ENCODE data around the gene EPHB2. TPM values are rescaled to one million over a fixed set of nuclear protein-coding genes. Genes with fewer than 3 reads are reported as not detected.
A peak's percentile ranks its signal among the peaks of the same experiment; 100 is the strongest.

Gene EPHB2
- total and polyA plus RNA-seq, 2 of the 8 experiments (the other 6 are each of a cell fraction or from before 2014, with no cell fraction given): 15.8 to 17.2 TPM

DNA sequence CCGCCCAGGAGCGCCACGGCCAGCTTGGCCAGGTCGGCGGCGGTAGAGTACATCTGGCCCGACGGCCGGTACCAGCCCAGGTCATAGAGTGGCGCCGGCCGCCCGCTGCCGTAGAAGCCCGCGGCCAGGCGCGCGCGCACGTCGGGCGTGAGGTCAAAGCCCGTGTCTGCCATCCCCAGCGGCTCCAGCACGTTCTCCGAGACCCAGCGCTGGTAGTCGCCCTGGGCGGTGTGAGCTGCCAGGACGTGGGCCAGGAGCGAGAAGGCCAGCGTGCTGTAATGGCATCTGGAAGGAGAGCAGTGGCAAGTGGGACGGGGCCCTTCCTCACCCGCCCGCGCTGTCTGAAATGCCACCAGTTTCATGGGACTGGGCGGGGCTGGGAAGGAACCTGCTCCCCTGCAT lies 243.1 kb downstream of the EPHB2 start:
- Histone ChIP-seq H3K18ac (ENCODE audit: extremely low read depth, low read length) (no peak overlapping the region), H4K91ac (replicated peaks; ENCODE audit: insufficient read length, low read length) (no peak overlapping the region), H3K23me2 (ENCODE audit: low read depth, low read length) (peaks cover 2% of the 10 kb centered on the region; the same call in 1 of the 2 replicates), H2BK15ac (ENCODE audit: low read length) (no peak overlapping the region), H3K27ac (ENCODE audit: low read depth, low read length) (no peak overlapping the region), H2BK12ac (ENCODE audit: low read depth, low read length) (no peak overlapping the region), H3K36me3 (ENCODE audit: control insufficient read depth in 2 of 4, insufficient read depth in 4 of 4, low read length in 3 of 4) (no peaks in the 10 kb centered on the region), H3K14ac (ENCODE audit: insufficient read length) (no peak overlapping the region), H3K4me3 (ENCODE audit: extremely low read depth in 1 of 4, insufficient read depth in 2 of 4, low read depth in 3 of 4, low read length in 4 of 4) (peak overlapping the region in 2 of 4 experiments; percentile 18 to 28; a peak in 3 of 8 replicates), H4K8ac (ENCODE audit: extremely low read depth, insufficient read depth, low read length) (no peak overlapping the region), H3K56ac (replicated peaks; ENCODE audit: insufficient read length, low read depth, low read length) (no peak overlapping the region), H3K23ac (ENCODE audit: insufficient read length) (no peak overlapping the region), H3K79me2 (ENCODE audit: control insufficient read depth in 1 of 2, insufficient read depth in 2 of 2, low read length in 2 of 2) (no peaks in the 10 kb centered on the region), H3K4ac (replicated peaks; ENCODE audit: insufficient read length, low read depth, low read length) (no peak overlapping the region), H2AFZ (ENCODE audit: low read length) (no peak overlapping the region), H2BK120ac (replicated peaks; ENCODE audit: low read depth, low read length) (no peak overlapping the region), H4K5ac (ENCODE audit: insufficient read length, low read depth, low read length) (no peak overlapping the region), H3K4me1 (replicated peaks in 1 of 4; ENCODE audit: control insufficient read depth in 3 of 4, insufficient read depth in 4 of 4, low read length in 3 of 4) (no peaks in the 10 kb centered on the region), H2BK20ac (ENCODE audit: low read length) (no peak overlapping the region), H3K9me3 (ENCODE audit: insufficient read depth in 2 of 2, low read depth in 1 of 2, low read length in 1 of 2) (no peaks in the 10 kb centered on the region), H3K9ac (replicated peaks in 1 of 4; ENCODE audit: extremely low read depth in 1 of 4, low read depth in 3 of 4, low read length in 3 of 4) (no peak overlapping the region), H2AK5ac (ENCODE audit: low read depth, low read length) (no peak overlapping the region), H2BK5ac (ENCODE audit: low read depth, low read length) (no peak overlapping the region), H3K4me2 (ENCODE audit: insufficient read depth in 1 of 2, low read depth in 2 of 2, low read length in 2 of 2) (peak overlapping the region in 1 of 2 experiments; percentile 54; a peak in 3 of 4 replicates), H3K27me3 (replicated peaks in 1 of 4; ENCODE audit: control insufficient read depth in 3 of 4, extremely low read depth in 1 of 4, insufficient read depth in 3 of 4, low read length in 3 of 4) (peaks cover 0 to 15% (median 6%) of the 10 kb centered on the region in 4 experiments; a peak in 4 of 7 replicates), H4K20me1 (replicated peaks in 1 of 2; ENCODE audit: control insufficient read depth in 1 of 2, insufficient read depth in 2 of 2, low read length in 2 of 2) (no peaks in the 10 kb centered on the region), H3K79me1 (ENCODE audit: low read depth, low read length) (no peaks in the 10 kb centered on the region)
- FAIRE-seq (no peak), DNase-seq (ENCODE audit: low read depth in 1 of 2, low spot score in 2 of 2) (no peak)
- ChIA-PET CTCF (ENCODE audit: partially characterized antibody) (interaction anchor here (1.3 to 4.1 kb wide), 2 partner anchors 11 to 288 kb away, joined by 3 to 21 read pairs; no protein-coding TSS in a partner anchor), POLR2A (ENCODE audit: partially characterized antibody) (interaction anchor here (0.7 to 1.0 kb wide), 2 partner anchors 10 to 141 kb away, joined by 3 to 4 read pairs; no protein-coding TSS in a partner anchor)
- 79% methylated on average over 38 of the region's 38 CpGs; no CpG with 5 or more reads in 1 of the 2 experiments for WGBS, 2 experiments (ENCODE audit: extremely low coverage in 1 of 2, insufficient coverage in 1 of 2, insufficient read length in 1 of 2, insufficient replicate concordance in 2 of 2, low coverage in 1 of 2, low lambda C conversion rate in 2 of 2, missing lambda C conversion rate in 1 of 2)
- 0 out of 2 replicates have a peak, but pooled peaks have one; percentile 9 for TF ChIP-seq GABPA (IDR thresholded peaks at IDR 0.05; ENCODE audit: borderline replicate concordance, insufficient read depth, low read length)
- TF ChIP-seq, protein P1, sequence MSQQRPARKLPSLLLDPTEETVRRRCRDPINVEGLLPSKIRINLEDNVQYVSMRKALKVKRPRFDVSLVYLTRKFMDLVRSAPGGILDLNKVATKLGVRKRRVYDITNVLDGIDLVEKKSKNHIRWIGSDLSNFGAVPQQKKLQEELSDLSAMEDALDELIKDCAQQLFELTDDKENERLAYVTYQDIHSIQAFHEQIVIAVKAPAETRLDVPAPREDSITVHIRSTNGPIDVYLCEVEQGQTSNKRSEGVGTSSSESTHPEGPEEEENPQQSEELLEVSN (IDR thresholded peaks at IDR 0.05): no peak
